ENCODE data around the gene CPZ.
"Not testable (repeated sequence)": the region's sequence is repeated elsewhere in the genome, so short reads cannot be mapped to it uniquely, and the experiment has no call there.

Gene CPZ

GRCh38 chr4:8652181-8653078, 59.9 kb downstream of the CPZ start:
- TF ChIP-seq ZFP3 (tag by site-specific recombination; IDR thresholded peaks at IDR 0.05; ENCODE audit: low read depth) (no peak), ZNF341 (tag by site-specific recombination; IDR thresholded peaks at IDR 0.05; ENCODE audit: low read depth) (peak; percentile 61; the same call in 1 of the 2 replicates)
- no peak overlapping the region for H3K27ac ChIP-seq (ENCODE audit: extremely low read depth, low read depth, low read length)
- H3K4me1 ChIP-seq (ENCODE audit: control insufficient read depth, insufficient read depth, low read length) = no peaks in the 10 kb centered on the region
- ChIA-PET CTCF (no interaction called here), POLR2A (no interaction called here)
- H3K36me3 ChIP-seq (ENCODE audit: control insufficient read depth in 2 of 2, insufficient read depth in 1 of 2, low read length in 2 of 2) = no peaks in the 10 kb centered on the region
- no peaks in the 10 kb centered on the region for H3K9me3 ChIP-seq (ENCODE audit: control insufficient read depth, insufficient read depth, low read depth, low read length)
- H3K4me3 ChIP-seq (ENCODE audit: low read depth, low read length) = no peak overlapping the region

DNA sequence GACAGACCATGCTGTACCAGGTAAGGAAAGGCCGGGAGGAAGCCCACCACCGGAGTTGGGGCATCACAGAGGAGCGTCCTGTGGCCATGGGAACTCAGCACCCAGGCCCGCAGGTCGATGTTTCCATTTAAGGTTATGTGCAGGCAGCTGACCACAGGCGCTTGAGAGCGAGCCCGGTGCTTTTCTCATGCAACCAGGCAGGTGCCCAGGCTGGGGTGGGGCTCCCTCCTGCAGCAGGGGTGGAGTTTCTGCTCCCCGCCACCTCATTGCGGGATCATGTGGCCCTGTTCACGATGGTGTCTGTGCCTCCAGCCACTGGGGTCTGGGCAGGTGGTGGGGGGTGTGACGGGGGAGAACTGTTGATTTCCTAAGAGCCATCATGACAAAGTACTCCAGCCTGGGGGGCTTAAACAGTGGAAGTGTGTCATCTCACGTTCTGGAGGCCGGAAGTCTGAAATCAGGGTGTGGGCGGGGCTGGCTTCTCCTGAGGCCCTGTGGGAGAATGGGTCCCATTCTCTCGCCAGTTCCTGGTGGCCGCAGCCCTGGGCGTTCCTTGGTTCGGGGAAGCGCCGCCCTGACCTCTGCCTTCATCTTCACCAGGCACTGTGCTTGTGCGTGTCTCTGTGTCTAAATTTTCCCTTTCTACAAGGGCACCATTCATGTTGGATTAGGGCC, 60.9 kb downstream of the CPZ start:
- Histone ChIP-seq H3K4me3 (ENCODE audit: low read depth, low read length) (no peak overlapping the region), H3K4me1 (ENCODE audit: control insufficient read depth, insufficient read depth, low read length) (no peaks in the 10 kb centered on the region), H3K9me3 (ENCODE audit: control insufficient read depth, insufficient read depth, low read depth, low read length) (no peaks in the 10 kb centered on the region), H3K36me3 (ENCODE audit: control insufficient read depth in 2 of 2, insufficient read depth in 1 of 2, low read length in 2 of 2) (no peaks in the 10 kb centered on the region), H3K27ac (ENCODE audit: extremely low read depth, low read depth, low read length) (no peak overlapping the region)
- TF ChIP-seq, protein P1, sequence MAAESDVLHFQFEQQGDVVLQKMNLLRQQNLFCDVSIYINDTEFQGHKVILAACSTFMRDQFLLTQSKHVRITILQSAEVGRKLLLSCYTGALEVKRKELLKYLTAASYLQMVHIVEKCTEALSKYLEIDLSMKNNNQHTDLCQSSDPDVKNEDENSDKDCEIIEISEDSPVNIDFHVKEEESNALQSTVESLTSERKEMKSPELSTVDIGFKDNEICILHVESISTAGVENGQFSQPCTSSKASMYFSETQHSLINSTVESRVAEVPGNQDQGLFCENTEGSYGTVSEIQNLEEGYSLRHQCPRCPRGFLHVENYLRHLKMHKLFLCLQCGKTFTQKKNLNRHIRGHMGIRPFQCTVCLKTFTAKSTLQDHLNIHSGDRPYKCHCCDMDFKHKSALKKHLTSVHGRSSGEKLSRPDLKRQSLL (tag by site-specific recombination; IDR thresholded peaks at IDR 0.05) = no peak
- ChIA-PET CTCF (no interaction called here), POLR2A (no interaction called here)

DNA sequence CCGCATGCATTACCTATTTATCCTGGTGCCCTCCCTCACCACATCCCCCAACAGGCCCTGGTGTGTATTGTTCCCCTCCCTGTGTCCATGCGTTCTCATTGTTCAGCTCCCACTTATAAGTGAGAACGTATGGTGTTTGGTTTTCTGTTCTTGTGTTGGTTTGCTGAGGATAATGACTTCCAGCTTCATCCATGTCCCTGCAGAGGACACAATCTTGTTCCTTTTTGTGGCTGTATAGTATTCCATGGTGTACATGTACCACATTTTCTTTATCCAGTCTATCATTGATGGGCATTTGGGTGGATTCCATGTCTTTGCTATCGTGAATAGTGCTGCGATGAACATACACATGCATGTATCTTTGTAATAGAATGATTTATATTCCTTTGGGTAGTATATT, 61.6 kb downstream of the CPZ start:
- H3K9me3 ChIP-seq (ENCODE audit: control insufficient read depth, insufficient read depth, low read depth, low read length); H3K4me3 ChIP-seq (ENCODE audit: low read depth, low read length); POLR2A ChIA-PET; H3K27ac ChIP-seq (ENCODE audit: extremely low read depth, low read depth, low read length); H3K36me3 ChIP-seq (ENCODE audit: control insufficient read depth in 2 of 2, insufficient read depth in 1 of 2, low read length in 2 of 2); H3K4me1 ChIP-seq (ENCODE audit: control insufficient read depth, insufficient read depth, low read length): not testable (repeated sequence)
- CTCF ChIA-PET = interaction anchor here (0.6 kb wide), 1 partner anchor 263 kb away, joined by 3 read pairs; no protein-coding TSS in a partner anchor
- TF ChIP-seq ZNF146 (tag by site-specific recombination; IDR thresholded peaks at IDR 0.05) = peak; percentile 93
- TF ChIP-seq ZNF157 (tag by site-specific recombination; IDR thresholded peaks at IDR 0.05) = peak; percentile 64

GRCh38 chr4:8655411-8656184, 63.0 kb downstream of the CPZ start:
- H3K4me3 ChIP-seq (ENCODE audit: low read depth, low read length) = no peak overlapping the region
- H3K9me3 ChIP-seq (ENCODE audit: control insufficient read depth, insufficient read depth, low read depth, low read length) = no peaks in the 10 kb centered on the region
- no peaks in the 10 kb centered on the region for H3K36me3 ChIP-seq (ENCODE audit: control insufficient read depth in 2 of 2, insufficient read depth in 1 of 2, low read length in 2 of 2)
- H3K4me1 ChIP-seq (ENCODE audit: control insufficient read depth, insufficient read depth, low read length) = no peaks in the 10 kb centered on the region
- ChIA-PET POLR2A (no interaction called here), CTCF (no interaction called here)
- no peak overlapping the region for H3K27ac ChIP-seq (ENCODE audit: extremely low read depth, low read depth, low read length)
- no peak for TF ChIP-seq ZNF48 (tag by site-specific recombination; IDR thresholded peaks at IDR 0.05)
- TF ChIP-seq ZNF629 (tag by site-specific recombination; IDR thresholded peaks at IDR 0.05) = no peak
- TF ChIP-seq ZSCAN16 (tag by site-specific recombination; IDR thresholded peaks at IDR 0.05) = no peak
- TF ChIP-seq, protein P2, sequence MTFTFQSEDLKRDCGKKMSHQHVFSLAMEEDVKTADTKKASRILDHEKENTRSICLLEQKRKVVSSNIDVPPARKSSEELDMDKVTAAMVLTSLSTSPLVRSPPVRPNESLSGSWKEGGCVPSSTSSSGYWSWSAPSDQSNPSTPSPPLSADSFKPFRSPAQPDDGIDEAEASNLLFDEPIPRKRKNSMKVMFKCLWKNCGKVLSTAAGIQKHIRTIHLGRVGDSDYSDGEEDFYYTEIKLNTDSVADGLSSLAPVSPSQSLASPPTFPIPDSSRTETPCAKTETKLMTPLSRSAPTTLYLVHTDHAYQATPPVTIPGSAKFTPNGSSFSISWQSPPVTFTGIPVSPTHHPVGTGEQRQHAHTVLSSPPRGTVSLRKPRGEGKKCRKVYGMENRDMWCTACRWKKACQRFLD (tag by site-specific recombination; IDR thresholded peaks at IDR 0.05) = no peak
- TF ChIP-seq, protein P3, sequence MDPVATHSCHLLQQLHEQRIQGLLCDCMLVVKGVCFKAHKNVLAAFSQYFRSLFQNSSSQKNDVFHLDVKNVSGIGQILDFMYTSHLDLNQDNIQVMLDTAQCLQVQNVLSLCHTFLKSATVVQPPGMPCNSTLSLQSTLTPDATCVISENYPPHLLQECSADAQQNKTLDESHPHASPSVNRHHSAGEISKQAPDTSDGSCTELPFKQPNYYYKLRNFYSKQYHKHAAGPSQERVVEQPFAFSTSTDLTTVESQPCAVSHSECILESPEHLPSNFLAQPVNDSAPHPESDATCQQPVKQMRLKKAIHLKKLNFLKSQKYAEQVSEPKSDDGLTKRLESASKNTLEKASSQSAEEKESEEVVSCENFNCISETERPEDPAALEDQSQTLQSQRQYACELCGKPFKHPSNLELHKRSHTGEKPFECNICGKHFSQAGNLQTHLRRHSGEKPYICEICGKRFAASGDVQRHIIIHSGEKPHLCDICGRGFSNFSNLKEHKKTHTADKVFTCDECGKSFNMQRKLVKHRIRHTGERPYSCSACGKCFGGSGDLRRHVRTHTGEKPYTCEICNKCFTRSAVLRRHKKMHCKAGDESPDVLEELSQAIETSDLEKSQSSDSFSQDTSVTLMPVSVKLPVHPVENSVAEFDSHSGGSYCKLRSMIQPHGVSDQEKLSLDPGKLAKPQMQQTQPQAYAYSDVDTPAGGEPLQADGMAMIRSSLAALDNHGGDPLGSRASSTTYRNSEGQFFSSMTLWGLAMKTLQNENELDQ (tag by site-specific recombination; IDR thresholded peaks at IDR 0.05; ENCODE audit: low read depth) = no peak
- TF ChIP-seq KLF16 (tag by site-specific recombination; IDR thresholded peaks at IDR 0.05) = no peak
- no peak for TF ChIP-seq ZNF510 (tag by site-specific recombination; IDR thresholded peaks at IDR 0.05; ENCODE audit: insufficient replicate concordance)
- TF ChIP-seq ZNF423 (tag by site-specific recombination; IDR thresholded peaks at IDR 0.05) = no peak

Measured in HEK293 (cell line).